Measurements from ENCODE around the gene MRPS6.
A peak's percentile ranks its signal among the peaks of the same experiment; 100 is the strongest.

Gene MRPS6

GRCh38 chr21:34073032-34073748 lies at the start of gene MRPS6, which contains the start of gene SLC5A3:
TSS of gene MRPS6 (plus strand) at chr21:34073578. CDS start at chr21:34073701, 123 bp downstream.
TSS of gene SLC5A3 (plus strand) at chr21:34073578. CDS start at chr21:34095199, 21,621 bp downstream.
- TF ChIP-seq CTCF (IDR thresholded peaks at IDR 0.05; ENCODE audit: insufficient read depth, low read depth, low read length, missing control alignments), result no peak
- DNase-seq (ENCODE audit: low read depth), result peak; percentile 83
- H3K4me3 ChIP-seq (ENCODE audit: low read length), result peak within 1 kb of the TSS; percentile 83

GRCh38 chr21:34023691-34024373 lies 49.5 kb upstream of the MRPS6 start:
- no peak overlapping the region for H3K4me3 ChIP-seq (ENCODE audit: low read length)
- TF ChIP-seq CTCF (IDR thresholded peaks at IDR 0.05; ENCODE audit: insufficient read depth, low read depth, low read length, missing control alignments), result no peak

GRCh38 chr21:34024374-34024693 lies 49.0 kb upstream of the MRPS6 start:
- TF ChIP-seq CTCF (IDR thresholded peaks at IDR 0.05; ENCODE audit: insufficient read depth, low read depth, low read length, missing control alignments), result no peak
- H3K4me3 ChIP-seq (ENCODE audit: low read length), result no peak overlapping the region
- DNase-seq (ENCODE audit: low read depth), result no peak

More at GRCh38 chr21:34023691-34024373, 49.5 kb upstream of the MRPS6 start:
- no peak for DNase-seq (ENCODE audit: low read depth)

- H3K4me3 ChIP-seq (ENCODE audit: low read length), result no peak overlapping the region
- DNase-seq (ENCODE audit: low read depth), result peak; percentile 10
- no peak for TF ChIP-seq CTCF (IDR thresholded peaks at IDR 0.05; ENCODE audit: insufficient read depth, low read depth, low read length, missing control alignments)
Observed at GRCh38 chr21:34027721-34028461, 45.5 kb upstream of the MRPS6 start.

GRCh38 chr21:34029743-34030528 lies 43.4 kb upstream of the MRPS6 start:
- no peak overlapping the region for H3K4me3 ChIP-seq (ENCODE audit: low read length)

More at GRCh38 chr21:34029743-34030528, 43.4 kb upstream of the MRPS6 start:
- no peak for TF ChIP-seq CTCF (IDR thresholded peaks at IDR 0.05; ENCODE audit: insufficient read depth, low read depth, low read length, missing control alignments)
- DNase-seq (ENCODE audit: low read depth), result peak; percentile 94
